ENCODE data around the gene CSAD.

CSAD gene

DNA sequence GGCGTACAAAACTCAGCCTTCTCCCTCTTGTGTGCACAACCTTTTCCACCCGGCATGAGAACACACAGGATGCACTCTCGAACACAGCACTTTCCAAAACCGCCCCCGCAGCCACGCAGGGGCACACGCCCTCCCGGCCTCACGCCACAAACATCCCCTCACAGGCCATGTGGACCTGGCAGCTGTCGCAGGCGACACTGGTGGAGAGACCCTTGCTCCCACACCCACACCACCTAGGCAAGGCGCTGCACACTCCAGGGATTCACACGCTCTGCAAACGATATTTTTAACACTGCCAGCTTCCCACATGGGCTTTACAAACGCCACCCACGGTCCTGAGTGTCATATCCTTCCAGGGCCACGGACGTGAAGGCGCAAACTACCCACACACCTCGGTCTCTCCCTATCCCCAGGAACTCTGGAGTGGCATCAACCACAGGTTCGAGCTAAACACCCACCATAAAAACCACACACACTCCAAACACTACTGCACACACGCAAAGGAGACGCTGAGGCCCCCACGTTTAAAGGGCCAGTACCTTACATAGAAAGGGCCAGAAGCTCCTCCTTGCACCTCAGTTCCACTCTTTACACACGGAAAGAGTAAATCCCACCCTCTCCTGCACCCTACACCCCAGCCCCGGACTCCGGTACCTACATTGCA, 38.7 kb upstream of the CSAD start:
- H3K4me3 ChIP-seq (ENCODE audit: insufficient read depth, low read length, poor library complexity, severe bottlenecking): peak overlapping the region; percentile 54
- no peaks in the 10 kb centered on the region for H3K9me3 ChIP-seq (ENCODE audit: insufficient read depth, low read length)
- H3K4me2 ChIP-seq (ENCODE audit: low read depth, low read length, poor library complexity, severe bottlenecking): peak overlapping the region; percentile 92
- H3K36me3 ChIP-seq (ENCODE audit: low read length): no peaks in the 10 kb centered on the region
- no peaks in the 10 kb centered on the region for H3K27me3 ChIP-seq (ENCODE audit: low read length)
- TF ChIP-seq, protein P1, sequence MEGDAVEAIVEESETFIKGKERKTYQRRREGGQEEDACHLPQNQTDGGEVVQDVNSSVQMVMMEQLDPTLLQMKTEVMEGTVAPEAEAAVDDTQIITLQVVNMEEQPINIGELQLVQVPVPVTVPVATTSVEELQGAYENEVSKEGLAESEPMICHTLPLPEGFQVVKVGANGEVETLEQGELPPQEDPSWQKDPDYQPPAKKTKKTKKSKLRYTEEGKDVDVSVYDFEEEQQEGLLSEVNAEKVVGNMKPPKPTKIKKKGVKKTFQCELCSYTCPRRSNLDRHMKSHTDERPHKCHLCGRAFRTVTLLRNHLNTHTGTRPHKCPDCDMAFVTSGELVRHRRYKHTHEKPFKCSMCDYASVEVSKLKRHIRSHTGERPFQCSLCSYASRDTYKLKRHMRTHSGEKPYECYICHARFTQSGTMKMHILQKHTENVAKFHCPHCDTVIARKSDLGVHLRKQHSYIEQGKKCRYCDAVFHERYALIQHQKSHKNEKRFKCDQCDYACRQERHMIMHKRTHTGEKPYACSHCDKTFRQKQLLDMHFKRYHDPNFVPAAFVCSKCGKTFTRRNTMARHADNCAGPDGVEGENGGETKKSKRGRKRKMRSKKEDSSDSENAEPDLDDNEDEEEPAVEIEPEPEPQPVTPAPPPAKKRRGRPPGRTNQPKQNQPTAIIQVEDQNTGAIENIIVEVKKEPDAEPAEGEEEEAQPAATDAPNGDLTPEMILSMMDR (IDR thresholded peaks at IDR 0.05; ENCODE audit: insufficient read depth, low read length, poor library complexity, severe bottlenecking): no peak
- H3K9ac ChIP-seq (ENCODE audit: low read length): no peak overlapping the region
- no peak overlapping the region for H3K27ac ChIP-seq (ENCODE audit: low read depth, low read length)
- H3K9me2 ChIP-seq (replicated peaks; ENCODE audit: insufficient read depth, low read length): no peaks in the 10 kb centered on the region
- no peaks in the 10 kb centered on the region for H4K20me1 ChIP-seq (ENCODE audit: low read depth, low read length)
- H2AFZ ChIP-seq (ENCODE audit: low read depth, low read length, severe bottlenecking): no peak overlapping the region
- H3F3A ChIP-seq (ENCODE audit: insufficient read depth): peaks cover 11% of the 10 kb centered on the region
- H3K79me2 ChIP-seq (ENCODE audit: insufficient read depth, low read length): no peaks in the 10 kb centered on the region

DNA sequence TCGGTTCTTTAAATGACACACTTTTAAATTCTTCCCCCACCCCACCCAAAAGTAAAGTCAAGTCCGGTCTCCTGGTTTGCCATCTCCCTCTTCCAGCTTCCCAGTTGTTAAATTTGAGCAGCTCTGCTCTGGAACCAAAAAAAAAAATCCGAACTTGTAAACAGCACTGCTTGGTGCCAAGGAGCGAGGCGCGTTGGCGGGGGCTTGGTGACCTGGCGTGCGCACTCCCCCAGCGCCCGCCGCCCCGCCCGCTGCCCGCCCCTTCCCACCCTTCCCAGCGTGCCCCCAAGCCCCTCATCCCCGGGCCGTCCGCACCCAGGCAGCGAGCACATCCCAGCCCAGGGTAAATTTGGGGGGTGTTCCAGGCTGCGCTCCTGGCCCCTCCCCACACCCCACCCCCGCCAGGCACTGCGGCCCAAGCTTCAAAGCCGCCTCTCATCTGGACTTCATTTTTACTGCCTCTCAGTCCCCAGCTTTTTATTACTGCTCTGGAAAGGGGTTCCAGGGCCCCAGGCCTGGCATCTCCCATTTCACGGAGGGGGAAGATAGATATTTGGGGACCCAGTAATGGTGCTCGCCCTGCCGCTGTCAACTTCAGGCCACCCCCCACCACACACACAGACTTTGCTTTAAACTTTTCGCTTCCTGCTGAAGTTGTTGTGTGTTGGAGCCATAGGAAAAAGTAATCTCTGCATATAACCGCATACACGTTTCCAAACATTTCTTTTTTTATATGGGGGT, 38.0 kb upstream of the CSAD start:
- Histone ChIP-seq H3K9me2 (replicated peaks; ENCODE audit: insufficient read depth, low read length) (no peaks in the 10 kb centered on the region), H2AFZ (ENCODE audit: low read depth, low read length, severe bottlenecking) (no peak overlapping the region), H3K4me3 (ENCODE audit: insufficient read depth, low read length, poor library complexity, severe bottlenecking) (no peak overlapping the region), H3K36me3 (ENCODE audit: low read length) (no peaks in the 10 kb centered on the region), H3K9ac (ENCODE audit: low read length) (no peak overlapping the region), H3K9me3 (ENCODE audit: insufficient read depth, low read length) (no peaks in the 10 kb centered on the region), H3K79me2 (ENCODE audit: insufficient read depth, low read length) (no peaks in the 10 kb centered on the region), H3K4me2 (ENCODE audit: low read depth, low read length, poor library complexity, severe bottlenecking) (no peak overlapping the region), H3F3A (ENCODE audit: insufficient read depth) (peaks cover 11% of the 10 kb centered on the region), H3K27me3 (ENCODE audit: low read length) (no peaks in the 10 kb centered on the region), H4K20me1 (ENCODE audit: low read depth, low read length) (no peaks in the 10 kb centered on the region), H3K27ac (ENCODE audit: low read depth, low read length) (no peak overlapping the region)
- TF ChIP-seq, protein P1 (IDR thresholded peaks at IDR 0.05; ENCODE audit: insufficient read depth, low read length, poor library complexity, severe bottlenecking): no peak
- TF ChIP-seq EZH2phosphoT487 (conservative IDR thresholded peaks at IDR 0.05; ENCODE audit: low read length): no peak

- Histone ChIP-seq H2AFZ (ENCODE audit: low read depth, low read length, severe bottlenecking) (no peak overlapping the region), H3K4me3 (ENCODE audit: insufficient read depth, low read length, poor library complexity, severe bottlenecking) (no peak overlapping the region), H3K4me2 (ENCODE audit: low read depth, low read length, poor library complexity, severe bottlenecking) (no peak overlapping the region), H3F3A (ENCODE audit: insufficient read depth) (peaks cover 11% of the 10 kb centered on the region), H4K20me1 (ENCODE audit: low read depth, low read length) (no peaks in the 10 kb centered on the region), H3K9me2 (replicated peaks; ENCODE audit: insufficient read depth, low read length) (no peaks in the 10 kb centered on the region), H3K27ac (ENCODE audit: low read depth, low read length) (no peak overlapping the region), H3K9ac (ENCODE audit: low read length) (no peak overlapping the region), H3K36me3 (ENCODE audit: low read length) (no peaks in the 10 kb centered on the region), H3K79me2 (ENCODE audit: insufficient read depth, low read length) (no peaks in the 10 kb centered on the region), H3K27me3 (ENCODE audit: low read length) (no peaks in the 10 kb centered on the region), H3K9me3 (ENCODE audit: insufficient read depth, low read length) (no peaks in the 10 kb centered on the region)
- no peak for TF ChIP-seq EZH2phosphoT487 (conservative IDR thresholded peaks at IDR 0.05; ENCODE audit: low read length)
- TF ChIP-seq, protein P1 (IDR thresholded peaks at IDR 0.05; ENCODE audit: insufficient read depth, low read length, poor library complexity, severe bottlenecking): no peak
Measured at GRCh38 chr12:53217931-53218307, 37.2 kb upstream of the CSAD start.
